Adrenal gland (tissue), 5 donors: ENCODE measurements around the gene CACNG5.

Source experiments
- CTCF ChIP-seq, 6 experiments: fragments of 450-650 bp in 4 of 6; fragments of 200-600 bp in 2 of 6; sonication (generic) in 1 of 6; IDR thresholded peaks; 1 replicate in 5 of 6; 2 replicates in 1 of 6; pipeline versions ENCODE4 v1.5.1 to v1.8.0; 2016 to 2021; ENCODE audit warnings: antibody characterized with exemption in 6 of 6, mild to moderate bottlenecking in 2 of 6, moderate library complexity in 1 of 6
- POLR2A ChIP-seq, 2 donors: fragments of 450-650 bp; IDR thresholded peaks; one replicate each; pipeline ENCODE4 v1.6.1; 2017; ENCODE audit warnings: antibody characterized with exemption in 2 of 2, mild to moderate bottlenecking in 2 of 2, moderate library complexity in 1 of 2
- donor health status: DM: no; HTN: no; CAD: no.

GRCh38 chr17:66920435-66920834 lies 85.5 kb downstream of the CACNG5 start:
- TF ChIP-seq CTCF (IDR thresholded peaks at IDR 0.05) (no peak), POLR2A (IDR thresholded peaks at IDR 0.05) (no peak)
